GDM1 (cell line): ENCODE results near the gene ARHGAP12.
"Not testable (repeated sequence)": the region's sequence is repeated elsewhere in the genome, so short reads cannot be mapped to it uniquely, and the experiment has no call there.

Experiments used
- DNase-seq: peaks from one replicate; lab custom pipeline; 2025; lab: John Stamatoyannopoulos, UW

The ARHGAP12 gene, protein sequence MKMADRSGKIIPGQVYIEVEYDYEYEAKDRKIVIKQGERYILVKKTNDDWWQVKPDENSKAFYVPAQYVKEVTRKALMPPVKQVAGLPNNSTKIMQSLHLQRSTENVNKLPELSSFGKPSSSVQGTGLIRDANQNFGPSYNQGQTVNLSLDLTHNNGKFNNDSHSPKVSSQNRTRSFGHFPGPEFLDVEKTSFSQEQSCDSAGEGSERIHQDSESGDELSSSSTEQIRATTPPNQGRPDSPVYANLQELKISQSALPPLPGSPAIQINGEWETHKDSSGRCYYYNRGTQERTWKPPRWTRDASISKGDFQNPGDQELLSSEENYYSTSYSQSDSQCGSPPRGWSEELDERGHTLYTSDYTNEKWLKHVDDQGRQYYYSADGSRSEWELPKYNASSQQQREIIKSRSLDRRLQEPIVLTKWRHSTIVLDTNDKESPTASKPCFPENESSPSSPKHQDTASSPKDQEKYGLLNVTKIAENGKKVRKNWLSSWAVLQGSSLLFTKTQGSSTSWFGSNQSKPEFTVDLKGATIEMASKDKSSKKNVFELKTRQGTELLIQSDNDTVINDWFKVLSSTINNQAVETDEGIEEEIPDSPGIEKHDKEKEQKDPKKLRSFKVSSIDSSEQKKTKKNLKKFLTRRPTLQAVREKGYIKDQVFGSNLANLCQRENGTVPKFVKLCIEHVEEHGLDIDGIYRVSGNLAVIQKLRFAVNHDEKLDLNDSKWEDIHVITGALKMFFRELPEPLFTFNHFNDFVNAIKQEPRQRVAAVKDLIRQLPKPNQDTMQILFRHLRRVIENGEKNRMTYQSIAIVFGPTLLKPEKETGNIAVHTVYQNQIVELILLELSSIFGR

GRCh38 chr10:31928549-31929260 lies at the start of gene ARHGAP12:
Gene ARHGAP12 (minus strand): TSS chr10:31928831. CDS start chr10:31908855, 19,976 bp downstream.
- peak; percentile 81 for DNase-seq

DNA sequence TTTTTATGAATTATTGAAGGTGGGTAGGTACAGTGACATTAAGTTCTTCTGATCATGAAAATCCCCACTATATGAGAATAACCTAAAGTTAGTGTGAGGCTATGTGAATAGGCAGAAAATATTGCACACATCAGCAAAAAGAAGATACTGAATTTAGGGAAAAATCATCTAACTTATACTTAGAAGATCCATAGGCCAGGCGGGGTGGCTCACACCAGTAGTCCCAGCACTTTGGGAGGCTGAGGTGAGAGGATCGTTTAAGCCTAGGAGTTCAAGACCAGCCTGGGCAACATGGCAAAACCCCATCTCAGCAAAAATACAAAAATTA lies 49.5 kb upstream of the ARHGAP12 start:
- no peak for DNase-seq

GRCh38 chr10:31977440-31978155 lies 49.0 kb upstream of the ARHGAP12 start:
- peak; percentile 59 for DNase-seq

GRCh38 chr10:31975157-31975765 lies 46.6 kb upstream of the ARHGAP12 start:
- DNase-seq, result no peak

DNA sequence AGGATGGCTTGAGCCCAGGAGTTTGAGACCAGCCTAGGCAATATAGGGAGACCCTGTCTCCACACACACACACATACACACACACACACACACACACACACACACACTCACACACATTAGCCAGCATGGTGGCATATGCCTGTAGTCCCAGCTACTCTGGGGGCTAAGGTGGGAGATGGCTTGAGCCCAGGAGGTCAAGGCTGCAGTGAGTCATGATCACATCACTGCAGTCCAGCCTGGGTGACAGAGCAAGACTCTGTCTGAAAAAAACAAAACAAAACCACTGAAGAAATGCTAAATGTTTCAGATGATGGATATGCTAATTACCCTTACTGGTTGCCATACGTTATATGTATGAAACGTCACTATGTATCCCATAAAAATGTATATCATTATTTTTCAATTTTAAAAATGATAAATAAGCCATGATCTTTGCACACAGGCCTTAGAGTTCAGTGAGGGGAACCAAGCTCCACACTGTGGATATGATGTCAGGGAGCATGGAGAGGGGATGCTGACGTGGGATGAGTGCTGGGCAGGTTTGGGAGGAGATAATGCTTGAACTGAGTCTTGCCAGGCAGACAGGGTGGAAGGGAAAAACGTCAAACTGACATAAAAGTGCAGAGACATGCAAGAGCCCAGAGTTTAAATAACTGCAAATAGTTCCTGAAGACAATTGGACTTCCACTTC lies 45.9 kb upstream of the ARHGAP12 start:
- no peak for DNase-seq

GRCh38 chr10:31972519-31973041 lies 43.9 kb upstream of the ARHGAP12 start:
- DNase-seq, result no peak

- not testable (repeated sequence) for DNase-seq
Measured at GRCh38 chr10:31969847-31970246, 41.2 kb upstream of the ARHGAP12 start.

DNA sequence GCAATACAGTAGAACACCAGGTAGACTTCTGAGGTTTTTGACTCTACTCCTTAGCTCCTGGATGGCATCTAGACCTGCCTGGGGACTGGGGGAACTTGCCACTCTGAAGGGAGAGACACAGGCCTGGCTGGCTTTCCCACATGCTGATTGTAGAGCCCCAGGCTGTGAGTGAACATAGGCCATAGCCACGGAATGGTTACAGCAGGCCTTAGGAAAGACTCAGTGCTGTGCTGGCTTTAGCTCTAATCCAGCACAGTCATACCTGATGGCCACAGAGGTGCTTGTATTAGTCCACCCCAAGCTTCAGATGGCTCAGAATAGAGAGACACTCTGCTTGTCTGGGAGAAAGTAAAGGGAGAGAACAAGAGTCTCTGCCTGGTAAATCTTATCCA lies 35.0 kb upstream of the ARHGAP12 start:
- DNase-seq, result no peak

DNA sequence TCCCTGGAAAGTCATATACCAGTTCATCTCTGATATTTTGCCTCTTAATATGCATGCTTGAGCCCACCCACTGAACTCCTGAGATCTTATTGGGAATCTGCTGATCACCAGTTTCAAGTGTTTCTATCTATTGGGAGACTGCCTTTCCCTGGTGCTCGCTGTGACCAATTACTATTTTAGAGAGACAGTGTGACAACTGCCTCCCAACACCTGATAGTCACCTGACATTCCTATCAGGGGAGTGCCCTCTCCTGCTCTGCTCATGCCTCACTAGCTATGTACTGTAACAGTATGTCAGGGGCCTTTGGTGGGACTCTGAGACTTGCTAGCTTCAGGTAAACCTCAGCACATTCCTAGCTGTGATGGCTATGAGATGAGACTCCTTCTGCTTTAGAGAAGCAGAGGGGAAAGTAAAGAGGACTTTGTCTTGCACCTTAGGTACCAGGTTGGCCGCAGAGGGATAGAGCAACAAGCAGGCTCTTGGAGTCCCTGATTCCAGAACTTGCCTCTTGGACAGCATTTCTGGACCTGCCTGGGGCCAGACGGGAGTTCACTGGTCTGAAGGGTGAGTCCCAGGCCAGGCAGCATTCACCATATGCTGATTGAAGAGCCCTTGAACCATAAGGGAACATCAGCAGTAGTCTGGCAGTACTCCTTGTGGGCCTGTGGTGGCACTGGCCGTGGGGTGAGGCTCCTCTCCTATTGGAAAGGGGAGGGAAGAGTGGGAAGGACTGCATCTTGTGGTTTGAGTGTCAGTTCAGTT lies 34.4 kb upstream of the ARHGAP12 start:
- DNase-seq, result no peak

GRCh38 chr10:31961277-31962074 lies 32.8 kb upstream of the ARHGAP12 start:
- peak; percentile 62 for DNase-seq

DNA sequence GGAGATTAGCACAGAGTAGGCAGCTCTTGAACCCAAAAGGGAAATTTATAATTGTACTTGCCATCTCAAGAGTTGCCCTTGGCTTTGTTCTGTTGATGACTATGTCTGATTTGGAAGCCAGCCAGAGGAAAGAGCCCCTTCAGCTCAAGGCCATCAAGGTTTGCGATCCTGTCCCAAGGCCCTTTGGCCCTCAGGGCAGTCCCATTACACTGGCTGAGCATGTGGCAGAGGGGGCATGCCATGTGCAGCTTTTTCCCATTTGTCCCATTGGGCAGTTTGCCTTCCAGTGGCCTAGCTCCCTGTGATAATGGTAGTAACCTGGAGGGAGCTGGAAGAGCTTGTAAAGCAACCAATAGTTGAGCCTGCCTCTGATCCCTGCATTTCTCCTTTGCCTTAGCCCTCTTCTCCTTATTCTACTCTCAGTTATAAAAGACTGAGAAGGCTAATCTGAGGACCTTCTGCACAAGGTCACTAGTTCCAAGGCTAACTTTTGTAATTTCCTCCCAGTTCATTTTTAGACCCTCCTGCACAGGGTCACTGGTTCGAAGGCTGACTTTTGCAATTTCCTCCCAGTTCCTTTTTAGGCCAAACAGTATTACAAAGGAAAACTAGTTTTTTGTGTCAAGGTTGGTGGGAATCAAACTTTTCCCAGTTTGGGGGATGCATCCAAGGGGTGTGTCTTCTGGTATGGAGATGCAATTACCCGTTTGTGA lies 31.0 kb upstream of the ARHGAP12 start:
- no peak for DNase-seq

- no peak for DNase-seq
Measured at GRCh38 chr10:31958856-31959255, 30.2 kb upstream of the ARHGAP12 start.

DNA sequence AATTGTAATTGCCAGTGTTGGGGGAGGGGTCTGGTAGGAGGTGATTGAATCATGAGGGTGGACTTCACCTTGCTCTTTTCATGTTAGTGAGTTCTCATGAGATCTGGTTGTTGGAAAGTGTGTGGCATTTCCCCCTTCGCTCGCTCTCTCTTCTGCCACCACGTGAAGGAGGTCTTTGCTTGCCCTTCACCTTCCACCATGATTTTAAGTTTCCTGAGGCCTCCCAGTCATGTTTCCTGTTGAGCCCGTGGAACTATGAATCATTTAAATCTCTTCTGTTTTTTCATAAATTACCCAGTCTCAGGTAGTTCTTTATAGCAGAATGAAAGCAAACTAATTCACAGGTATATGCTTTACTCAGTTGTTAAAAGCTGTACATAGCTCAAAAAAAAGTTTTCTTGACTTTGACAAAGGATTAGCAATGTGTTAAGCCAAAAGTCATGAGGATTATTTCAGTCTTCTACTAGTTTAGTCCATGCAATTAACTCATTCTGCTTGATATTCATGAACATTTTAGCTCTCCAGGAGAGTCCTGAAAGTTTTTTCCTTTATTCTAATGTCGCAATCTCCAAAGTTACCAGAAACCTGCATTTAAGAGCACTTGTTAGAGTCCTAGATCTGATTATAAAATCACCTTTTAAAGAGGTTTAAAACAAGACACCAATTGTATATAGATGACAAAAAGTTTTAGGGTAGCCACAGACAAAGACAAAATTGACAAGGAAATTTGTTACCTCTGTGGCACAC lies 27.7 kb upstream of the ARHGAP12 start:
- DNase-seq, result no peak

- no peak for DNase-seq
Measured at GRCh38 chr10:31954410-31955191, 26.0 kb upstream of the ARHGAP12 start.

GRCh38 chr10:31953480-31953879 lies 24.8 kb upstream of the ARHGAP12 start:
- DNase-seq, result no peak

DNA sequence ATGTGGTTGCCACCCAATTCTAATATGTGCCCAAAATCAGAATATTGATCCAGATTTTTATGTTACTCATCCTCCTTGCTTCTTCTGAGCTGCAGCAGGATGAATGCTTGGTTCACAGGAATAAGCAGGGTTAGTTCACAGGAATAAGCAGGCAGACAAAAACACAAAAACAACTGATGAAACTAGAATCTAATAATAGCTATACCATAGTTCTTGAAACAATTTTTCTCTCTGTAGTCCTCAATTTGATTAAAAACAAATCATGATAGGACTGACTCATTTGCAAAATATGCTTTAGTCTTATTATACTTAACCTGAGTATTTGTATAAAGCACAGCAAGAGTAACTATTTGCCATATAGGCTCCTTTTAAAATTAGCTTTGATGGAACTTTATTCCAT lies 24.4 kb upstream of the ARHGAP12 start:
- no peak for DNase-seq

DNA sequence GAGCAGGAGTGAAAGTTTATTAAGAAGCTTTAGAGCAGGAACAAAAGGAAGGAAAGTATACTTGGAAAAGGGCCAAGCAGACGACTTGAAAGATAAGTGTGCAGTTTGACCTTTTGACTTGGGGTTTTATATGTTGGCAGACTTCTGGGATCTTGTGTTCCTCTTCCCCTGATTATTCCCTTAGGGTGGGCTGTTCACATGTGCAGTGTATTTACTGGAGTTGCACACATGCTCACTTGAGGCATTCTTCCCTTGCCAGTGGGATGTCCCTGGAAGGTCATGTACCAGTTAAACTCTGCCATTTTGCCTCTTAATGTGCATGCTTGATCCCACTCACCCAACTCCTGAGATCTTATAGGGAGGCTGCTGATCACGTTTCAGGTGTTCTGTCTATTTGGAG lies 23.4 kb upstream of the ARHGAP12 start:
- DNase-seq, result no peak
